ENCODE results near the gene CMTM2. TPM values are rescaled to one million over a fixed set of nuclear protein-coding genes. Genes with fewer than 3 reads are reported as not detected.

CMTM2 gene
- total and polyA plus RNA-seq, 2 of the 4 experiments (the other 2 are of a cell fraction) = not detected

DNA sequence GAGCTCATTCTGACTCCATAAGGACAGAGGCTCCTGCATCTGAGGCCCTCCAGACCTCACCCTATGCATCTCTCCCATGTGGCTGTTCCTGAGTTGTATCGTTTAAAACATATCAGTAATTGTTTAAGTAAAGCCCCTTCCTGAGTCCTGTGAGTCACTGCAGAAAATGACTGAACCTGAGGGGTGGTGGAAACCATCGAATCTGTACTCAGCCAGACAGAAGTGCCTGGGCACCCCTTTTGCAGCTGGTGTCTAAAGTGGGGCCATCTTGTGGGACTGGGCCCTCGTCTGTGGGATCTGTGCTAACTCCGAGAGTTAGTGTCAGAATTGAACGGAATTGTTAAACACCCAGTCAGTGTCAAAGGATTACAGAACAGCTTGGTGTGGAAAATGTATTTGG lies 50.6 kb downstream of the CMTM2 start:
- in situ Hi-C loops (cut with MboI; ENCODE audit: low sequenced_read_pairs) = no loop called here
- Histone ChIP-seq H3K9me3 (ENCODE audit: control insufficient read depth, insufficient read depth, low read length) (no peaks in the 10 kb centered on the region), H2AFZ (replicated peaks; ENCODE audit: low read length, poor library complexity) (no peak overlapping the region), H2AK5ac (ENCODE audit: low read depth, low read length) (no peak overlapping the region), H3K56ac (ENCODE audit: extremely low read depth, insufficient read depth, low read length) (no peak overlapping the region), H4K5ac (ENCODE audit: low read depth, low read length) (no peak overlapping the region), H3K27me3 (ENCODE audit: control insufficient read depth, insufficient read depth, low read length) (no peaks in the 10 kb centered on the region), H4K8ac (ENCODE audit: low read depth in 2 of 2, low read length in 2 of 2) (no peak overlapping the region), H4K20me1 (ENCODE audit: insufficient read depth, low read length) (no peaks in the 10 kb centered on the region), H2BK15ac (ENCODE audit: low read depth, low read length) (no peak overlapping the region), H3K27ac (ENCODE audit: insufficient read depth, low read length) (no peak overlapping the region), H2BK5ac (ENCODE audit: low read depth, low read length, poor library complexity, severe bottlenecking) (no peak overlapping the region), H3K4me3 (ENCODE audit: insufficient read depth, low read depth, low read length) (no peak overlapping the region), H3K4ac (ENCODE audit: low read depth, low read length) (no peak overlapping the region), H3K18ac (ENCODE audit: low read depth, low read length) (no peak overlapping the region), H4K91ac (ENCODE audit: insufficient read depth, low read depth, low read length) (no peak overlapping the region), H3K9ac (ENCODE audit: low read depth, low read length) (no peak overlapping the region), H3K14ac (replicated peaks; ENCODE audit: low read depth, low read length) (no peak overlapping the region), H2BK120ac (ENCODE audit: low read depth, low read length) (no peak overlapping the region), H3K36me3 (ENCODE audit: control insufficient read depth, insufficient read depth, low read length) (no peaks in the 10 kb centered on the region), H3K4me2 (ENCODE audit: low read depth, low read length) (no peak overlapping the region), H3K79me1 (ENCODE audit: low read depth in 1 of 2, low read length in 2 of 2) (no peaks in the 10 kb centered on the region), H3K4me1 (ENCODE audit: control insufficient read depth, insufficient read depth, low read length) (peaks cover 4% of the 10 kb centered on the region), H2AK9ac (replicated peaks; ENCODE audit: low read depth, low read length, poor library complexity) (no peak overlapping the region), H3K23ac (ENCODE audit: low read depth, low read length) (no peak overlapping the region), H3K9me1 (ENCODE audit: insufficient read depth, low read length) (peaks cover 6% of the 10 kb centered on the region), H2BK20ac (ENCODE audit: low read depth, low read length) (no peak overlapping the region)
- intact Hi-C loops (cut with micrococcal nuclease) = no loop called here
- WGBS, 2 experiments (ENCODE audit: extremely low coverage in 2 of 2, insufficient read length in 1 of 2) = 80% methylated on average over 1 of the region's 5 CpGs; no CpG with 5 or more reads in 1 of the 2 experiments
- dilution Hi-C loops (cut with HindIII; ENCODE audit: low sequenced_read_pairs, unreplicated experiment) = no loop called here
- DNase-seq = no peak
- no peak for ATAC-seq (ENCODE audit: low read depth)
- ChIA-PET POLR2A (ENCODE audit: unreplicated experiment) (no interaction called here), CTCF (interaction anchor here (0.6 kb wide), 2 partner anchors 31 to 138 kb away, joined by 4 to 6 read pairs; no protein-coding TSS in a partner anchor)
- TF ChIP-seq MAZ (IDR thresholded peaks at IDR 0.05; ENCODE audit: borderline replicate concordance, low read depth, low read length) (no peak), SMC3 (IDR thresholded peaks at IDR 0.05; ENCODE audit: low read depth, low read length) (no peak), RAD21 (IDR thresholded peaks at IDR 0.05; ENCODE audit: low read length) (no peak), FOS (IDR thresholded peaks at IDR 0.05; ENCODE audit: low read depth, low read length) (no peak), USF2 (IDR thresholded peaks at IDR 0.05; ENCODE audit: low read depth, low read length) (no peak), ELK1 (IDR thresholded peaks at IDR 0.05; ENCODE audit: borderline replicate concordance, low read depth, low read length) (no peak), RFX5 (IDR thresholded peaks at IDR 0.05; ENCODE audit: low read depth, low read length) (no peak), MAFK (IDR thresholded peaks at IDR 0.05; ENCODE audit: low read depth, low read length) (no peak), CEBPB (IDR thresholded peaks at IDR 0.05; ENCODE audit: low read depth, low read length) (no peak), RCOR1 (IDR thresholded peaks at IDR 0.05; ENCODE audit: insufficient replicate concordance, low read length) (no peak), NFE2L2 (IDR thresholded peaks at IDR 0.05; ENCODE audit: low read depth, low read length) (no peak), MXI1 (IDR thresholded peaks at IDR 0.05; ENCODE audit: borderline replicate concordance, low read depth, low read length) (no peak), BHLHE40 (IDR thresholded peaks at IDR 0.05; ENCODE audit: low read depth, low read length) (no peak), POLR2A (IDR thresholded peaks at IDR 0.05; ENCODE audit: low read depth, low read length) (no peak)
- no TSS peak for BruUV-seq (replicated peaks)
